Parathyroid adenoma (tissue), 2 donors: ENCODE results near the gene LRRC8C.
"Not testable (repeated sequence)": the region's sequence is repeated elsewhere in the genome, so short reads cannot be mapped to it uniquely, and the experiment has no call there.

Experiments used
- H2AFZ ChIP-seq: fragments of 300-600 bp; sonication (generic); one replicate; pipeline ENCODE4 v1.7.0; 2017; ENCODE audit warnings: antibody characterized with exemption, mild to moderate bottlenecking
- H3K27ac ChIP-seq: fragments of 300-600 bp; sonication (generic); one replicate; pipeline ENCODE4 v1.7.0; 2017
- H3K27me3 ChIP-seq: fragments of 300-600 bp; sonication (generic); one replicate; pipeline ENCODE4 v1.7.0; 2017; ENCODE audit warnings: low read length; ENCODE audit not compliant: control insufficient read depth, insufficient read depth
- H3K36me3 ChIP-seq: fragments of 300-600 bp; sonication (generic); one replicate; pipeline ENCODE4 v1.7.0; 2017; ENCODE audit warnings: low read length; ENCODE audit not compliant: control insufficient read depth, insufficient read depth
- H3K4me1 ChIP-seq: fragments of 300-600 bp; sonication (generic); one replicate; pipeline ENCODE4 v1.7.0; 2017; ENCODE audit warnings: control low read depth
- H3K4me2 ChIP-seq: fragments of 300-600 bp; sonication (generic); one replicate; pipeline ENCODE4 v1.7.0; 2017; ENCODE audit warnings: low read length
- H3K4me3 ChIP-seq: fragments of 300-600 bp; sonication (generic); one replicate; pipeline ENCODE4 v1.7.0; 2017; ENCODE audit warnings: low read depth, low read length
- H3K79me2 ChIP-seq: fragments of 300-600 bp; sonication (generic); one replicate; pipeline ENCODE4 v1.7.0; 2017; ENCODE audit warnings: control low read depth
- H3K9ac ChIP-seq: fragments of 300-600 bp; sonication (generic); one replicate; pipeline ENCODE4 v1.7.0; 2017; ENCODE audit warnings: mild to moderate bottlenecking
- H3K9me3 ChIP-seq: fragments of 300-600 bp; sonication (generic); one replicate; pipeline ENCODE4 v1.7.0; 2017; ENCODE audit warnings: low read length; ENCODE audit not compliant: control insufficient read depth
- CTCF ChIP-seq: fragments of 300-600 bp; sonication (generic); IDR thresholded peaks from one replicate; pipeline ENCODE4 v1.7.0; 2017; ENCODE audit warnings: antibody characterized with exemption, mild to moderate bottlenecking
- donor health status: primary hyperparathyroidism.

Gene LRRC8C

GRCh38 chr1:89624314-89624713 is 8.6 kb upstream of the LRRC8C start:
- Histone ChIP-seq H2AFZ (no peak overlapping the region), H3K9ac (no peak overlapping the region), H3K4me3 (no peak overlapping the region), H3K27ac (no peak overlapping the region), H3K79me2 (no peaks in the 10 kb centered on the region), H3K27me3 (no peaks in the 10 kb centered on the region), H3K4me2 (no peak overlapping the region), H3K4me1 (no peaks in the 10 kb centered on the region), H3K9me3 (no peaks in the 10 kb centered on the region), H3K36me3 (no peaks in the 10 kb centered on the region)
- TF ChIP-seq CTCF, result no peak

- Histone ChIP-seq H3K27ac (no peak overlapping the region), H3K4me2 (no peak overlapping the region), H3K4me3 (no peak overlapping the region), H3K9ac (no peak overlapping the region), H3K36me3 (no peaks in the 10 kb centered on the region), H3K9me3 (no peaks in the 10 kb centered on the region), H3K79me2 (no peaks in the 10 kb centered on the region), H3K4me1 (no peaks in the 10 kb centered on the region), H3K27me3 (no peaks in the 10 kb centered on the region), H2AFZ (no peak overlapping the region)
- TF ChIP-seq CTCF, result no peak
Measured at GRCh38 chr1:89624715-89625323, 8.1 kb upstream of the LRRC8C start.

GRCh38 chr1:89627596-89627962 is 5.3 kb upstream of the LRRC8C start:
- no peak for TF ChIP-seq CTCF
- Histone ChIP-seq H3K4me1 (no peaks in the 10 kb centered on the region), H3K27ac (no peak overlapping the region), H3K4me2 (no peak overlapping the region), H2AFZ (no peak overlapping the region), H3K36me3 (no peaks in the 10 kb centered on the region), H3K9ac (no peak overlapping the region), H3K4me3 (no peak overlapping the region), H3K79me2 (no peaks in the 10 kb centered on the region), H3K9me3 (no peaks in the 10 kb centered on the region), H3K27me3 (no peaks in the 10 kb centered on the region)

GRCh38 chr1:89629146-89629545 is 3.8 kb upstream of the LRRC8C start:
- no peak overlapping the region for H3K4me3 ChIP-seq
- no peaks in the 10 kb centered on the region for H3K79me2 ChIP-seq
- no peaks in the 10 kb centered on the region for H3K4me1 ChIP-seq
- H3K4me2 ChIP-seq, result no peak overlapping the region
- H2AFZ ChIP-seq, result no peak overlapping the region
- H3K27me3 ChIP-seq, result no peaks in the 10 kb centered on the region
- no peak for TF ChIP-seq CTCF
- H3K9ac ChIP-seq, result no peak overlapping the region
- H3K36me3 ChIP-seq, result no peaks in the 10 kb centered on the region
- H3K27ac ChIP-seq, result no peak overlapping the region
- H3K9me3 ChIP-seq, result no peaks in the 10 kb centered on the region

- not testable (repeated sequence) for H3K27ac ChIP-seq, H3K36me3 ChIP-seq
Measured at GRCh38 chr1:89629600-89629999, 3.3 kb upstream of the LRRC8C start.

More at GRCh38 chr1:89629600-89629999, 3.3 kb upstream of the LRRC8C start:
- not testable (repeated sequence) for H3K4me3 ChIP-seq, H3K27me3 ChIP-seq, H3K4me2 ChIP-seq, H3K9ac ChIP-seq, H2AFZ ChIP-seq, H3K4me1 ChIP-seq, H3K9me3 ChIP-seq, H3K79me2 ChIP-seq
